Measurements from ENCODE around the gene ZNF804B. TPM values are rescaled to one million over a fixed set of nuclear protein-coding genes. Genes with fewer than 3 reads are reported as not detected.

The ZNF804B gene
- total RNA-seq, 1 donor from 2014 or later: 0.07 TPM

GRCh38 chr7:88910516-88910915 lies 151.0 kb downstream of the ZNF804B start:
- TF ChIP-seq CTCF (conservative IDR thresholded peaks at IDR 0.05): no peak
- H3K36me3 Mint-ChIP-seq: no peaks in the 10 kb centered on the region
- no peaks in the 10 kb centered on the region for H3K4me1 Mint-ChIP-seq (ENCODE audit: unreplicated experiment)
- no peaks in the 10 kb centered on the region for H3K9me3 Mint-ChIP-seq
- no peak overlapping the region for H3K27ac Mint-ChIP-seq
- no peak overlapping the region for H3K4me3 Mint-ChIP-seq
- DNase-seq (ENCODE audit: extremely low spot score, unreplicated experiment): no peak
- H3K27me3 Mint-ChIP-seq: no peaks in the 10 kb centered on the region

- Mint-ChIP-seq H3K4me1 (ENCODE audit: unreplicated experiment) (no peaks in the 10 kb centered on the region), H3K4me3 (no peak overlapping the region), H3K9me3 (no peaks in the 10 kb centered on the region), H3K27ac (no peak overlapping the region), H3K36me3 (no peaks in the 10 kb centered on the region), H3K27me3 (no peaks in the 10 kb centered on the region)
- TF ChIP-seq CTCF (conservative IDR thresholded peaks at IDR 0.05): no peak
- DNase-seq (ENCODE audit: extremely low spot score, unreplicated experiment): no peak
Measured at GRCh38 chr7:88912852-88913251, 153.4 kb downstream of the ZNF804B start.

- no peak overlapping the region for H3K4me3 Mint-ChIP-seq
- H3K27ac Mint-ChIP-seq: no peak overlapping the region
- H3K4me1 Mint-ChIP-seq (ENCODE audit: unreplicated experiment): no peaks in the 10 kb centered on the region
- DNase-seq (ENCODE audit: extremely low spot score, unreplicated experiment): no peak
- no peak for TF ChIP-seq CTCF (conservative IDR thresholded peaks at IDR 0.05)
- H3K9me3 Mint-ChIP-seq: no peaks in the 10 kb centered on the region
- H3K36me3 Mint-ChIP-seq: no peaks in the 10 kb centered on the region
- H3K27me3 Mint-ChIP-seq: no peaks in the 10 kb centered on the region
Measured at GRCh38 chr7:88915615-88916014, 156.1 kb downstream of the ZNF804B start.

GRCh38 chr7:88919478-88920131 lies 160.1 kb downstream of the ZNF804B start:
- no peak for DNase-seq (ENCODE audit: extremely low spot score, unreplicated experiment)
- Mint-ChIP-seq H3K27ac (no peak overlapping the region), H3K36me3 (no peaks in the 10 kb centered on the region), H3K4me1 (ENCODE audit: unreplicated experiment) (no peaks in the 10 kb centered on the region), H3K9me3 (no peaks in the 10 kb centered on the region), H3K4me3 (no peak overlapping the region), H3K27me3 (no peaks in the 10 kb centered on the region)
- no peak for TF ChIP-seq CTCF (conservative IDR thresholded peaks at IDR 0.05)

GRCh38 chr7:88922944-88923343 lies 163.4 kb downstream of the ZNF804B start:
- H3K36me3 Mint-ChIP-seq: no peaks in the 10 kb centered on the region
- no peak for DNase-seq (ENCODE audit: extremely low spot score, unreplicated experiment)
- H3K4me1 Mint-ChIP-seq (ENCODE audit: unreplicated experiment): no peaks in the 10 kb centered on the region
- H3K4me3 Mint-ChIP-seq: no peak overlapping the region
- H3K9me3 Mint-ChIP-seq: no peaks in the 10 kb centered on the region
- no peak for TF ChIP-seq CTCF (conservative IDR thresholded peaks at IDR 0.05)
- no peak overlapping the region for H3K27ac Mint-ChIP-seq
- H3K27me3 Mint-ChIP-seq: no peaks in the 10 kb centered on the region

GRCh38 chr7:88928276-88928675 lies 168.8 kb downstream of the ZNF804B start:
- H3K4me3 Mint-ChIP-seq: no peak overlapping the region
- no peaks in the 10 kb centered on the region for H3K9me3 Mint-ChIP-seq
- H3K36me3 Mint-ChIP-seq: no peaks in the 10 kb centered on the region
- no peaks in the 10 kb centered on the region for H3K4me1 Mint-ChIP-seq (ENCODE audit: unreplicated experiment)
- no peak for DNase-seq (ENCODE audit: extremely low spot score, unreplicated experiment)
- no peak overlapping the region for H3K27ac Mint-ChIP-seq
- TF ChIP-seq CTCF (conservative IDR thresholded peaks at IDR 0.05): no peak
- H3K27me3 Mint-ChIP-seq: no peaks in the 10 kb centered on the region
